Gastroesophageal sphincter (tissue), 3 donors: ENCODE data around the gene MAL.

Source experiments
- EP300 ChIP-seq: sonication (generic); formaldehyde crosslinking; IDR thresholded peaks from one replicate; pipeline ENCODE4 v1.6.1; 2017; ENCODE audit warnings: antibody characterized with exemption, mild to moderate bottlenecking
- POLR2A ChIP-seq, 2 donors: fragments of 450-650 bp; IDR thresholded peaks; one replicate each; pipeline ENCODE4 v1.6.1; 2017; ENCODE audit warnings: antibody characterized with exemption in 2 of 2, mild to moderate bottlenecking in 2 of 2, moderate library complexity in 1 of 2
- POLR2AphosphoS5 ChIP-seq: sonication (generic); formaldehyde crosslinking; IDR thresholded peaks from one replicate; pipeline ENCODE4 v1.6.1; 2017; ENCODE audit warnings: antibody characterized with exemption
- TF ChIP-seq, protein P1 (sequence below), 4 experiments: fragments of 200-600 bp in 2 of 4; fragments of 450-650 bp in 2 of 4; sonication (generic) in 1 of 4; IDR thresholded peaks; one replicate each; pipeline ENCODE4 v1.5.1; 2017 to 2019; ENCODE audit warnings: antibody characterized with exemption in 4 of 4, mild to moderate bottlenecking in 2 of 4, moderate library complexity in 2 of 4

DNA sequence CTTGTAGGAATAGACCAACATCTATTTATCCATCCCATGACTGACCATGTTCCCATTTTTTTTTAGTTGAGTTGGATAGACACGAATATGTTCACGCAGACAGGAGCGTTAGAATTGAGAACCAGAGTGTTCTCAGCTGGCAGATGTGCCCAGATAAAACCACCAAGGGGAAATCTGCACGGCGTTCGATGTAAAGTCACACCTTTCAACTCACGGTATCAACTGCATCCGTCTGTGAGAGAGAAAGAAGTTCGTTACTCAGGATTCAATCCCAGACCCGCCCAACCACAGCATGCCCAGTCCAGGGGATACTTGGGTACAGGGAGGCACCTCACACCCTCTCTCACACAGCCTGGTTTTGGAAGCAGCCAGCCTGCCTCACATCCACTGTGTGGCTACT lies 26.1 kb downstream of the MAL start:
- TF ChIP-seq, protein P1, sequence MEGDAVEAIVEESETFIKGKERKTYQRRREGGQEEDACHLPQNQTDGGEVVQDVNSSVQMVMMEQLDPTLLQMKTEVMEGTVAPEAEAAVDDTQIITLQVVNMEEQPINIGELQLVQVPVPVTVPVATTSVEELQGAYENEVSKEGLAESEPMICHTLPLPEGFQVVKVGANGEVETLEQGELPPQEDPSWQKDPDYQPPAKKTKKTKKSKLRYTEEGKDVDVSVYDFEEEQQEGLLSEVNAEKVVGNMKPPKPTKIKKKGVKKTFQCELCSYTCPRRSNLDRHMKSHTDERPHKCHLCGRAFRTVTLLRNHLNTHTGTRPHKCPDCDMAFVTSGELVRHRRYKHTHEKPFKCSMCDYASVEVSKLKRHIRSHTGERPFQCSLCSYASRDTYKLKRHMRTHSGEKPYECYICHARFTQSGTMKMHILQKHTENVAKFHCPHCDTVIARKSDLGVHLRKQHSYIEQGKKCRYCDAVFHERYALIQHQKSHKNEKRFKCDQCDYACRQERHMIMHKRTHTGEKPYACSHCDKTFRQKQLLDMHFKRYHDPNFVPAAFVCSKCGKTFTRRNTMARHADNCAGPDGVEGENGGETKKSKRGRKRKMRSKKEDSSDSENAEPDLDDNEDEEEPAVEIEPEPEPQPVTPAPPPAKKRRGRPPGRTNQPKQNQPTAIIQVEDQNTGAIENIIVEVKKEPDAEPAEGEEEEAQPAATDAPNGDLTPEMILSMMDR (IDR thresholded peaks at IDR 0.05): no peak
- no peak for TF ChIP-seq POLR2A (IDR thresholded peaks at IDR 0.05)
- TF ChIP-seq EP300: no peak
- TF ChIP-seq POLR2AphosphoS5: no peak
